Activated naive CD8-positive, alpha-beta T cell treated with anti-CD3 and anti-CD28 coated beads, Interleukin-2, amount 10 ng/mL, durations not matched to agents 7 days and 5 days (primary cell): Measurements from ENCODE around the gene TFRC. TPM values are rescaled to one million over a fixed set of nuclear protein-coding genes. Genes with fewer than 3 reads are reported as not detected.
A peak's percentile ranks its signal among the peaks of the same experiment; 100 is the strongest.
"Not testable (repeated sequence)": the region's sequence is repeated elsewhere in the genome, so short reads cannot be mapped to it uniquely, and the experiment has no call there.

Experiments used
- ATAC-seq: fragments of 150-1000 bp; cut with Tn5 transposase; one replicate; pipeline ENCODE4 v1.10.0; 2021; ENCODE audit warnings: low read depth, moderate library complexity
- POLR2A ChIA-PET: fragments of 350-600 bp; sonication (Branson Sonifier 250); formaldehyde crosslinking; loops from one replicate; lab custom pipeline; 2021; ENCODE audit warnings: antibody characterized with exemption; lab: Charles Lee
- DNase-seq: peaks from one replicate; pipeline ENCODE4 v3.0.0; 2021
- H3K27ac Mint-ChIP-seq: one replicate; pipeline ENCODE4 v1.8.0; 2022; ENCODE audit warnings: mild to moderate bottlenecking, mixed read lengths
- H3K27me3 Mint-ChIP-seq: one replicate; pipeline ENCODE4 v1.8.0; 2022; ENCODE audit warnings: mild to moderate bottlenecking, moderate library complexity, mixed read lengths
- H3K36me3 Mint-ChIP-seq: one replicate; pipeline ENCODE4 v1.8.0; 2021; ENCODE audit warnings: mild to moderate bottlenecking, mixed read lengths
- H3K4me1 Mint-ChIP-seq: one replicate; pipeline ENCODE4 v1.8.0; 2021; ENCODE audit warnings: mixed read lengths
- H3K4me3 Mint-ChIP-seq: one replicate; pipeline ENCODE4 v1.8.0; 2022; ENCODE audit warnings: mild to moderate bottlenecking, moderate library complexity, mixed read lengths
- H3K9me3 Mint-ChIP-seq: one replicate; pipeline ENCODE4 v1.8.0; 2021; ENCODE audit warnings: mixed read lengths
- total RNA-seq, 2 experiments: library from RNA; stranded (reverse); gene quantifications; one replicate each; pipeline ENCODE4 v1.2.3, GENCODE V29; 2021

The TFRC gene
- total RNA-seq, 2 experiments from 2014 or later = 168 to 171 TPM

GRCh38 chr3:196075013-196075412 is 6.9 kb downstream of the TFRC start:
- Mint-ChIP-seq H3K4me3 (no peak overlapping the region), H3K36me3 (peaks cover 34% of the 10 kb centered on the region)

GRCh38 chr3:196073255-196073753 is 8.6 kb downstream of the TFRC start:
- ATAC-seq (peak; percentile 95), DNase-seq (peak; percentile 39)
- H3K27me3 Mint-ChIP-seq = no peaks in the 10 kb centered on the region
- peaks cover 32% of the 10 kb centered on the region for H3K36me3 Mint-ChIP-seq
- POLR2A ChIA-PET = interaction anchor here (0.7 to 0.8 kb wide), 2 partner anchors 9 to 118 kb away, joined by 4 to 7 read pairs; no protein-coding TSS in a partner anchor
- no peak overlapping the region for H3K4me3 Mint-ChIP-seq
- peak overlapping the region; percentile 74 for H3K27ac Mint-ChIP-seq
- no peaks in the 10 kb centered on the region for H3K9me3 Mint-ChIP-seq
- peaks cover 24% of the 10 kb centered on the region for H3K4me1 Mint-ChIP-seq

More at GRCh38 chr3:196075013-196075412, 6.9 kb downstream of the TFRC start:
- DNase-seq (no peak), ATAC-seq (no peak)
- Mint-ChIP-seq H3K27ac (peak overlapping the region; percentile 60), H3K9me3 (no peaks in the 10 kb centered on the region), H3K27me3 (no peaks in the 10 kb centered on the region), H3K4me1 (peaks cover 37% of the 10 kb centered on the region)
- POLR2A ChIA-PET = interaction anchor here (0.6 to 1.6 kb wide), 4 partner anchors 105 to 638 kb away, joined by 3 to 4 read pairs (median 3); no protein-coding TSS in a partner anchor

DNA sequence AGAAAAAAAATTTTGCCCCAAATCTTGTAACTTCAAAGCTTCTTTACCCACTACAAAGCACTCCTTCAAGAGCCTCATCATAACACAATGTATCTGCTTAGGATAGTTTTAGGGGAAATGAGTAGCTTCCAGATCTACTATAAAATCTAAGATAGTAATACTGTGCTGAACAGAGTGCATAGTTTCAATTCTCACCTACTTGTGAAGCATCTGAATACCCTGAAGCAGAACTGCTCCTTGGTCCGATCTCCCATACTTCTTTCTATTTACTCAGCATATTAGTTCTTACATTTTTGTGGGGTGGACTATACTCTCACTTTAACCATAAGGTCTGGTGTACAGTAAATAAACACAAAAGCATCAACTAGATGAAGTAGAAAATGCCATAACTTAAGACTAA is 9.6 kb downstream of the TFRC start:
- no peak overlapping the region for H3K27ac Mint-ChIP-seq
- no peak for ATAC-seq
- POLR2A ChIA-PET = interaction anchor here (0.6 kb wide), 1 partner anchor 107 kb away, joined by 4 read pairs; no protein-coding TSS in a partner anchor

DNA sequence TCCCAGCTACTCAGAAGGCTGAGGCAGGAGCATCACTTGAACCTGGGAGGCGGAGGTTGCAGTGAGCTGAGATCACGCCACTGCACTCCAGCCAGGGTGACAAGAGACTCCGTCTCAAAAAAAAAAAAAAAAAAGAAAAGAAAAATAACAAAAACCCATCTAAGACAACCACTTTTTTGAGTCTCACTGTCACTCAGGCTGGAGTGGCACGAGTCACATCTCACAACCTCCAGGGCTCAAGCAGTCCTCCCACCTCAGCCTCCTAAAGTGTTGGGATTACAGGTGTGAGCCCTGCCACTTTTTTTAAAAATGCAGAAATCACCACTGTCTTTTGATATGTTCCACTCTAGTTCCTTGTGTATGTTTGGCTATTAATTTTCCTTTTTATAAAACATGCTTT is 13.1 kb downstream of the TFRC start:
- POLR2A ChIA-PET = interaction anchor here (0.6 kb wide), 1 partner anchor 715 kb away, joined by 4 read pairs; no protein-coding TSS in a partner anchor
- H3K9me3 Mint-ChIP-seq, DNase-seq, H3K27ac Mint-ChIP-seq, H3K4me1 Mint-ChIP-seq, H3K4me3 Mint-ChIP-seq, H3K27me3 Mint-ChIP-seq, ATAC-seq: not testable (repeated sequence)
- peaks cover 37% of the 10 kb centered on the region for H3K36me3 Mint-ChIP-seq

More for the DNA sequence above, 9.6 kb downstream of the TFRC start:
- H3K27me3 Mint-ChIP-seq = no peaks in the 10 kb centered on the region
- H3K4me1 Mint-ChIP-seq = peaks cover 19% of the 10 kb centered on the region
- DNase-seq = no peak
- no peaks in the 10 kb centered on the region for H3K9me3 Mint-ChIP-seq
- H3K4me3 Mint-ChIP-seq = no peak overlapping the region
- peaks cover 32% of the 10 kb centered on the region for H3K36me3 Mint-ChIP-seq

DNA sequence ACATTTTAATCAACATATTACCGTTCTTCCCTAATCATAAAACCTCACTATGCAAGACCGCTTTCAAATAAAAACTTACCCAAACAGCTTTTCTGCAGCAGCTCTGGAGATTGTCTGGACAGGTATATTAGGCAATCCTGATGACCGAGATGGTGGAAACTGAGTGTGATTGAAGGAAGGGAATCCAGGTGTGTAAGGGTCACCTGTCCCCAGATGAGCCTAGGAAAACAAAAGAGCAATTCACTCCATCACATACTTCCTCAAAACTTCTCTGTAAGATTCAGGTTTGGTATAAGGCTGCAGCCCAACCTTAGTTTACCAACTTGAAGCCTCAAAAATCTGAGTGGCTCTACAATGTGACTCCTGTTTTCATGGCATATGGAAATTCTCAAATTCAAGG is 14.5 kb downstream of the TFRC start:
- ATAC-seq = no peak

DNA sequence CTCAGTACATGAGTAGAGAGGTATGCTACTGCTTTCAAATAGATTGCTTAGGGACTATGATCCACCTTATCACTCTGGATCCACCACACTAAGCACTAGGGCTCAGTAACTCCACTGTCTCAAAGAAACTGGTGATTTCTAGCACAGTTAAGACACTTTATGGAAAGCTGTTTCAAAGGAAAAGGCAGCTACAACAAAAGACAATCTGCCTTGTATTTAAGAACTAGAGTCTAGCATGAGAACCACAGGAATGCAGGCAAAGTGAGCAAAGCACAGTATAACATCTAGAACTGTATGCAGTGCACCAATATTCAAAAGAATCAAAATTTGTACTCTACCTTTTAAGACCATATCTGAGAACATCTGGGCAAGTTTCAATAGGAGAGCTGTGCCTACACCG is 17.9 kb downstream of the TFRC start:
- no peaks in the 10 kb centered on the region for H3K4me1 Mint-ChIP-seq
- no peaks in the 10 kb centered on the region for H3K27me3 Mint-ChIP-seq
- H3K36me3 Mint-ChIP-seq = peaks cover 48% of the 10 kb centered on the region
- POLR2A ChIA-PET = interaction anchor here (0.7 to 1.4 kb wide), 3 partner anchors 9 to 133 kb away, joined by 3 to 7 read pairs (median 5); no protein-coding TSS in a partner anchor
- no peak overlapping the region for H3K4me3 Mint-ChIP-seq
- ATAC-seq (no peak), DNase-seq (no peak)
- no peak overlapping the region for H3K27ac Mint-ChIP-seq
- no peaks in the 10 kb centered on the region for H3K9me3 Mint-ChIP-seq

More for the DNA sequence above, 14.5 kb downstream of the TFRC start:
- no peak overlapping the region for H3K4me3 Mint-ChIP-seq
- no peak for DNase-seq
- peaks cover 1% of the 10 kb centered on the region for H3K4me1 Mint-ChIP-seq
- POLR2A ChIA-PET = interaction anchor here (0.9 kb wide), 1 partner anchor 13 kb away, joined by 3 read pairs; no protein-coding TSS in a partner anchor
- H3K27ac Mint-ChIP-seq = no peak overlapping the region
- no peaks in the 10 kb centered on the region for H3K27me3 Mint-ChIP-seq
- peaks cover 41% of the 10 kb centered on the region for H3K36me3 Mint-ChIP-seq
- H3K9me3 Mint-ChIP-seq = no peaks in the 10 kb centered on the region

- POLR2A ChIA-PET = interaction anchor here (0.9 kb wide), 1 partner anchor 133 kb away, joined by 3 read pairs; no protein-coding TSS in a partner anchor
- no peak overlapping the region for H3K4me3 Mint-ChIP-seq
- H3K36me3 Mint-ChIP-seq = peaks cover 48% of the 10 kb centered on the region
- no peak for ATAC-seq
- no peaks in the 10 kb centered on the region for H3K4me1 Mint-ChIP-seq
- DNase-seq = no peak
- no peaks in the 10 kb centered on the region for H3K9me3 Mint-ChIP-seq
- no peak overlapping the region for H3K27ac Mint-ChIP-seq
- H3K27me3 Mint-ChIP-seq = no peaks in the 10 kb centered on the region
Observed at GRCh38 chr3:196063456-196063855, 18.4 kb downstream of the TFRC start.

- ATAC-seq (no peak), DNase-seq (no peak)
- H3K27me3 Mint-ChIP-seq = no peaks in the 10 kb centered on the region
- peaks cover 49% of the 10 kb centered on the region for H3K36me3 Mint-ChIP-seq
- no peaks in the 10 kb centered on the region for H3K4me1 Mint-ChIP-seq
- no peaks in the 10 kb centered on the region for H3K9me3 Mint-ChIP-seq
- H3K4me3 Mint-ChIP-seq = no peak overlapping the region
- H3K27ac Mint-ChIP-seq = no peak overlapping the region
- POLR2A ChIA-PET = interaction anchor here (0.9 kb wide), 1 partner anchor 134 kb away, joined by 3 read pairs; no protein-coding TSS in a partner anchor
Observed at GRCh38 chr3:196063049-196063448, 18.8 kb downstream of the TFRC start.

DNA sequence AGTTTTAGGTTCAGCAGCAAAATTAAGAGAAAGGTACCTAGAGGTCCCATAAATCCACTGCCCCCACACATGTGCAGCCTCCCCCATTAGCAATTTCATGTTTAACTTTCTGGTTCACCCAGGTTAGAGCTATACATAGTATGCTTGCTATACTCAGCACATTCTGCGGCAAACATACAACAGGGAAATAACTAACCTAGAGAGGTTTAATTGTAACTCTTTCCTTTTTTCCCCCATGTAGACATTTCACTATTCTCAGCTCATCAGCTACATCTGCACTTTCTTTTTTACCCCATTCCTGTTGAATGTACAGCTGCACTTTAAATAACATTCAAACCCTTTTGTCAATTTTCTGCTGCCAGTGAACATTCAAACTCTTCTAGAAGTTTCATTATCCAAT is 21.1 kb downstream of the TFRC start:
- DNase-seq (no peak), ATAC-seq (no peak)
- Mint-ChIP-seq H3K4me1 (peaks cover 3% of the 10 kb centered on the region), H3K36me3 (peaks cover 47% of the 10 kb centered on the region), H3K27me3 (no peaks in the 10 kb centered on the region), H3K27ac (peak overlapping the region; percentile 23), H3K9me3 (no peaks in the 10 kb centered on the region), H3K4me3 (no peak overlapping the region)
- POLR2A ChIA-PET = no interaction called here

GRCh38 chr3:196057760-196058331 is 24.0 kb downstream of the TFRC start:
- DNase-seq = no peak
- Mint-ChIP-seq H3K36me3 (peaks cover 50% of the 10 kb centered on the region), H3K27ac (no peak overlapping the region), H3K4me3 (no peak overlapping the region), H3K4me1 (peaks cover 3% of the 10 kb centered on the region), H3K27me3 (no peaks in the 10 kb centered on the region), H3K9me3 (no peaks in the 10 kb centered on the region)
- POLR2A ChIA-PET = no interaction called here
- no peak for ATAC-seq

DNA sequence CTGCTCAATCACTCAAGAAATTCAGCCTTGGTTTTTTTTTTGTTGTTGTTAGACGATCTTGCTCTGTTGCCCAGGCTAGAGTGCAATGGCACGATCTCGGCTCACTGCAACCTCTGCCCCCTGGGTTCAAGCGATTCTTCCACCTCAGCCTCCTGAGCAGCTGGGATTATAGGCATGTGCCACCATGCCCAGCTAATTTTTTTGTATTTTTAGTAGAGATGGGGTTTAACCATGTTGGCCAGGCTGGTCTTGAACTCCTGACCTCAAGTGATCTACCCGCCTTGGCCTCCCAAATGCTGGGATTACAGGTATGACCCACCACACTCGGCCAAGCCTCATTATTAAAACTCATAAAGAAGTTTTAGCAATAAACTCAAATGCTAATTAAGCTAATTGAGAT is 25.5 kb downstream of the TFRC start:
- H3K9me3 Mint-ChIP-seq, POLR2A ChIA-PET: not testable (repeated sequence)
- peaks cover 50% of the 10 kb centered on the region for H3K36me3 Mint-ChIP-seq

GRCh38 chr3:196055683-196056270 is 26.1 kb downstream of the TFRC start:
- DNase-seq = no peak
- H3K4me3 Mint-ChIP-seq = no peak overlapping the region
- no peak overlapping the region for H3K27ac Mint-ChIP-seq
- H3K36me3 Mint-ChIP-seq = peaks cover 48% of the 10 kb centered on the region
- ATAC-seq = no peak
- no peaks in the 10 kb centered on the region for H3K9me3 Mint-ChIP-seq
- H3K4me1 Mint-ChIP-seq = peaks cover 3% of the 10 kb centered on the region
- POLR2A ChIA-PET = no interaction called here
- no peaks in the 10 kb centered on the region for H3K27me3 Mint-ChIP-seq

More for the DNA sequence above, 25.5 kb downstream of the TFRC start:
- DNase-seq, H3K27ac Mint-ChIP-seq, H3K4me1 Mint-ChIP-seq, ATAC-seq, H3K27me3 Mint-ChIP-seq, H3K4me3 Mint-ChIP-seq: not testable (repeated sequence)

- no peak for DNase-seq
- H3K4me1 Mint-ChIP-seq = peaks cover 3% of the 10 kb centered on the region
- H3K4me3 Mint-ChIP-seq = no peak overlapping the region
- H3K9me3 Mint-ChIP-seq = no peaks in the 10 kb centered on the region
- H3K36me3 Mint-ChIP-seq = peaks cover 46% of the 10 kb centered on the region
- ATAC-seq = no peak
- no peaks in the 10 kb centered on the region for H3K27me3 Mint-ChIP-seq
- no peak overlapping the region for H3K27ac Mint-ChIP-seq
- POLR2A ChIA-PET = no interaction called here
Observed at GRCh38 chr3:196055240-196055639, 26.6 kb downstream of the TFRC start.
